SK-N-SH (cell line): Measurements from ENCODE around the gene DPYSL5. TPM values are rescaled to one million over a fixed set of nuclear protein-coding genes. Genes with fewer than 3 reads are reported as not detected.
A peak's percentile ranks its signal among the peaks of the same experiment; 100 is the strongest.

ENCODE experiments used
- CTCF ChIA-PET: fragments of 300-600, 350-600 bp; formaldehyde crosslinking; extraction: SDS; loops from one replicate; lab custom pipeline; 2021; lab: Yijun Ruan, JAX
- POLR2A ChIA-PET: fragments of 350-600 bp; sonication (Branson Sonifier 250); formaldehyde crosslinking; extraction: SDS; loops from one replicate; lab custom pipeline; 2020; ENCODE audit warnings: antibody characterized with exemption, inconsistent platforms; lab: Yijun Ruan, JAX
- DNase-seq: peaks from one replicate; pipeline ENCODE4 v3.0.0; 2012
- H2AFZ ChIP-seq: fragments of 200-600 bp; sonication (generic); 2 replicates; pipeline ENCODE4 v1.8.1; 2016; ENCODE audit warnings: antibody characterized with exemption, mild to moderate bottlenecking, low read depth
- H3F3A ChIP-seq: fragments of 200-600 bp; sonication (generic); replicated peaks from 2 replicates; pipeline ENCODE3; 2016; ENCODE audit warnings: antibody characterized with exemption, mild to moderate bottlenecking; ENCODE audit not compliant: insufficient read depth
- H3K27ac ChIP-seq, 2 experiments: fragments of 200-500 bp in 1 of 2; fragments of 200-600 bp in 1 of 2; sonication (Bioruptor generic) in 1 of 2; sonication (generic), shearing (Covaris generic) in 1 of 2; 2 replicates each; pipeline versions ENCODE4 v1.5.1 to v1.6.1; 2014 to 2016; ENCODE audit warnings: low read depth in 2 of 2, inconsistent platforms in 1 of 2, low read length in 1 of 2, mild to moderate bottlenecking in 1 of 2, mixed read lengths in 1 of 2
- H3K27me3 ChIP-seq: fragments of 200-600 bp; sonication (generic), shearing (Covaris generic); 2 replicates; pipeline ENCODE4 v1.6.1; 2016; ENCODE audit warnings: mixed run types; ENCODE audit not compliant: insufficient read depth
- H3K36me3 ChIP-seq, 2 experiments: fragments of 200-500 bp in 1 of 2; fragments of 200-600 bp in 1 of 2; sonication (Bioruptor generic) in 1 of 2; sonication (generic) in 1 of 2; replicated peaks in 1 of 2; 2 replicates each; pipeline versions ENCODE3 to v1.5.1; 2014 to 2016; ENCODE audit warnings: low read length in 1 of 2, mild to moderate bottlenecking in 1 of 2; ENCODE audit not compliant: insufficient read depth in 2 of 2, control insufficient read depth in 1 of 2
- H3K4me1 ChIP-seq, 2 experiments: fragments of 200-500 bp in 1 of 2; fragments of 200-600 bp in 1 of 2; sonication (Bioruptor generic) in 1 of 2; sonication (generic), shearing (Covaris generic) in 1 of 2; 2 replicates each; pipeline versions ENCODE4 v1.5.1 to v1.6.1; 2014 to 2016; ENCODE audit warnings: low read depth in 1 of 2, low read length in 1 of 2, mixed run types in 1 of 2; ENCODE audit not compliant: insufficient read depth in 2 of 2, control insufficient read depth in 1 of 2
- H3K4me2 ChIP-seq: fragments of 200-600 bp; sonication (generic), shearing (Covaris generic); 2 replicates; pipeline ENCODE4 v1.6.1; 2017; ENCODE audit warnings: mixed run types
- H3K4me3 ChIP-seq, 2 experiments: fragments of 200-500 bp in 1 of 2; fragments of 200-600 bp in 1 of 2; sonication (Bioruptor generic) in 1 of 2; sonication (generic), shearing (Covaris generic) in 1 of 2; 2 replicates each; pipeline versions ENCODE4 v1.5.1 to v1.8.1; 2014 to 2016; ENCODE audit warnings: low read depth in 2 of 2, inconsistent platforms in 1 of 2, low read length in 1 of 2, mild to moderate bottlenecking in 1 of 2, mixed read lengths in 1 of 2, moderate library complexity in 1 of 2
- H3K79me2 ChIP-seq: fragments of 200-600 bp; sonication (generic); 2 replicates; pipeline ENCODE4 v1.8.1; 2017; ENCODE audit warnings: mild to moderate bottlenecking; ENCODE audit not compliant: insufficient read depth
- H3K9ac ChIP-seq: fragments of 200-600 bp; sonication (generic); 2 replicates; pipeline ENCODE4 v1.6.1; 2017; ENCODE audit warnings: mixed run types
- H3K9me2 ChIP-seq: fragments of 200-600 bp; sonication (generic); 2 replicates; pipeline ENCODE4 v1.6.1; 2017; ENCODE audit warnings: mixed run types
- H3K9me3 ChIP-seq: fragments of 200-600 bp; sonication (generic); 2 replicates; pipeline ENCODE4 v1.6.1; 2017; ENCODE audit warnings: mixed run types, mild to moderate bottlenecking, moderate library complexity
- H4K20me1 ChIP-seq: fragments of 200-600 bp; sonication (generic); 2 replicates; pipeline ENCODE4 v1.6.1; 2017; ENCODE audit warnings: mild to moderate bottlenecking, mixed run types; ENCODE audit not compliant: insufficient read depth
- CHD2 ChIP-seq: fragments of 150-350 bp; IDR thresholded peaks from 2 replicates; pipeline ENCODE4 v1.6.1; 2018; ENCODE audit warnings: low read length; ENCODE audit not compliant: partially characterized antibody
- ELF1 ChIP-seq: IDR thresholded peaks from 2 replicates; pipeline ENCODE4 v1.4.0; 2012
- EZH2phosphoT487 ChIP-seq: fragments of 200-600 bp; sonication (generic); IDR thresholded peaks from 2 replicates; pipeline ENCODE4 v1.6.1; 2017; ENCODE audit warnings: low read depth, mixed run types, mild to moderate bottlenecking, antibody characterized with exemption, moderate library complexity, borderline replicate concordance
- FOSL2 ChIP-seq: IDR thresholded peaks from 2 replicates; pipeline ENCODE4 v1.4.0; 2012; ENCODE audit warnings: low read depth, mild to moderate bottlenecking, moderate library complexity, borderline replicate concordance
- FOXJ3 ChIP-seq: sonication (generic); formaldehyde crosslinking; IDR thresholded peaks from 2 replicates; pipeline ENCODE4 v1.5.1; 2020; ENCODE audit warnings: mild to moderate bottlenecking, missing genetic modification reagents
- FOXM1 ChIP-seq: IDR thresholded peaks from 2 replicates; pipeline ENCODE4 v1.4.0; 2012; ENCODE audit warnings: low read depth, mild to moderate bottlenecking
- GABPA ChIP-seq: IDR thresholded peaks from 2 replicates; pipeline ENCODE4 v1.4.0; 2012; ENCODE audit warnings: low read depth, mild to moderate bottlenecking
- MXI1 ChIP-seq: IDR thresholded peaks from 2 replicates; pipeline ENCODE4 v1.6.1; 2012; ENCODE audit warnings: mild to moderate bottlenecking, low read depth, low read length, improper control_type of control experiment
- POLR2AphosphoS5 ChIP-seq: IDR thresholded peaks from 2 replicates; pipeline ENCODE4 v1.6.1; 2012; ENCODE audit warnings: low read depth, low read length
- RCOR1 ChIP-seq: fragments of 150-350 bp; IDR thresholded peaks from 2 replicates; pipeline ENCODE4 v1.6.1; 2017; ENCODE audit warnings: antibody characterized with exemption, low read length
- RFX5 ChIP-seq: IDR thresholded peaks from 2 replicates; pipeline ENCODE4 v1.6.1; 2012; ENCODE audit warnings: mild to moderate bottlenecking, improper control_type of control experiment, low read length
- RXRA ChIP-seq: IDR thresholded peaks from 2 replicates; pipeline ENCODE4 v1.4.0; 2012; ENCODE audit warnings: low read depth, mild to moderate bottlenecking, borderline replicate concordance
- TEAD4 ChIP-seq: IDR thresholded peaks from 2 replicates; pipeline ENCODE4 v1.4.0; 2012; ENCODE audit warnings: mild to moderate bottlenecking, borderline replicate concordance; ENCODE audit not compliant: insufficient read depth
- YY1 ChIP-seq: IDR thresholded peaks from 2 replicates; pipeline ENCODE4 v1.4.0; 2012; ENCODE audit warnings: low read depth, mild to moderate bottlenecking
- WGBS: methylation state at CpG from one replicate; pipeline ENCODE4 v1.1.6; 2017; ENCODE audit warnings: low lambda C conversion rate; 5-methylcytosine and 5-hydroxymethylcytosine counted together
- polyA plus RNA-seq, 3 experiments: library from polyadenylated mRNA; depleted of rRNA; stranded (reverse); fragments of >200 nt; gene quantifications; 2 replicates each; pipeline ENCODE4 v1.2.3, GENCODE V29; 2012
- TF ChIP-seq, protein P1 (sequence below): IDR thresholded peaks from 2 replicates; pipeline ENCODE4 v1.4.0; 2012; ENCODE audit warnings: low read depth, borderline replicate concordance
- TF ChIP-seq, protein P2 (sequence below): IDR thresholded peaks from 2 replicates; pipeline ENCODE4; 2012
- TF ChIP-seq, protein P3 (sequence below): fragments of 150-350 bp; IDR thresholded peaks from 2 replicates; pipeline ENCODE4 v1.6.1; 2016; ENCODE audit warnings: mild to moderate bottlenecking, low read depth, low read length

Gene DPYSL5
- polyA plus RNA-seq, 1 of the 3 experiments (the other 2 are of a cell fraction) = 0.79 TPM

DNA sequence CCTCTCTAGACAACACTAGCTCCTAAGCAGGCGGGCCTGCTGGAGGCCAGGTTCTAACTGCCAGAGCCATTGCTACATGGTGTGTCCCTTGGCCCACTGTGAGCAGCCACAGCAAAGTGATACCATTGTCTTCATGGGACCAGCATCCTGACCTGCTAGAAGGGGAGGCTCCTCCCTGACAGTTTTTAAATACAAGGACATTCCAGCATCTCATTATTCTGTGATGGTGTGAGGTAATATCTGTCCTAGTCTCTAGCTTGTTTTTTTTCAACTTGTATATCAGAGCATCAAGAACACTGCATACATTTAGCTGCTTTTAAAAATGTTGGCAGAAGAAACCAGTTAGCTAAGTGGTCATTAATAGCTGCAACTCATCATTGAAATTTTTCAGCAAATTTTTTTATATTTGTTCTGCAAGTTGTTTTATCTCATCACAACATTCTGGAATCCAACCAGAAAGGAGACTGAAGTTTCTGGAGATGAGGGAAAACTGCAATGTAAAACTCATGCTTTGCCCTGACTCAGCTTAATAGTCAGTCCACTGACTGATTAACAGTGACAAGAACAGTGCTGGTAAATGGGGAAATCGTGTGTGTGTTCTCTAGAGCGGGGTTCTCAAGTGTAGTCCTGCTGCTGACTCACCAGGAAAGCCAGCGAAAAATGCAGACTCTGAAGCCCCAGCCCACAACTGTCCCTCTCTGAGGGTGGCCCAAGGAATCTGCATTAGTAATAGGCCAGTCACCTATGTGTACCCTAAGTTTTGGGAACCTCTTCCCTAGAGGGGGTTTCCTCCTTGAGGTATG is 140.3 kb downstream of the DPYSL5 start (continued):
- TF ChIP-seq, protein P1, sequence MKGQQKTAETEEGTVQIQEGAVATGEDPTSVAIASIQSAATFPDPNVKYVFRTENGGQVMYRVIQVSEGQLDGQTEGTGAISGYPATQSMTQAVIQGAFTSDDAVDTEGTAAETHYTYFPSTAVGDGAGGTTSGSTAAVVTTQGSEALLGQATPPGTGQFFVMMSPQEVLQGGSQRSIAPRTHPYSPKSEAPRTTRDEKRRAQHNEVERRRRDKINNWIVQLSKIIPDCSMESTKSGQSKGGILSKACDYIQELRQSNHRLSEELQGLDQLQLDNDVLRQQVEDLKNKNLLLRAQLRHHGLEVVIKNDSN = peak; percentile 45; the same call in 1 of the 2 replicates
- peak; percentile 38; the same call in 1 of the 2 replicates for TF ChIP-seq RXRA
- TF ChIP-seq EZH2phosphoT487 = no peak
- no peak for TF ChIP-seq MXI1

DNA sequence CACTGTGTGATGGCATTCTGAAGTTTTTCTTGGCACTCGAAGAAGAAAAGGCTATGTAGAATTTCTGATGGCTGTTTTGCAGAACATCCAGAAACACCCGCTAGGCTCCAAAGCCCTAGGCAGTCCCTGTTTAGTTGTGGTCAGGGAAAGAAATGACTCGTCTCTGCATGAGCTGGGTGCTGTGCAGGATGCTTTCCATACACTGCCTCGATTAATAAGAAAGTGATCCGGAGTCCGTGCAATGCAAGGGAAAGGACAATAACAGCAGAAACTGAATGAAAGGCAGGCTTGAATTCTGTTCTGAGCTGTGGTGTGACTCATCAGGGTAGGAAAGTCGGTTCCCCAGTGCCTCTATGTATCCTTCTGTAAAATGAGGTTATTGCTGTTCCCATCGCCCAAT is 141.2 kb downstream of the DPYSL5 start:
- no peak overlapping the region for H2AFZ ChIP-seq
- ChIA-PET POLR2A (no interaction called here), CTCF (interaction anchor here (1.2 to 25.8 kb wide), 4 partner anchors 27 to 143 kb away, joined by 4 to 257 read pairs (median 9); no protein-coding TSS in a partner anchor)
- no peaks in the 10 kb centered on the region for H3K79me2 ChIP-seq
- H4K20me1 ChIP-seq = peaks cover 16% of the 10 kb centered on the region
- H3K27me3 ChIP-seq = no peaks in the 10 kb centered on the region
- H3K4me2 ChIP-seq = peak overlapping the region; percentile 60
- H3K4me3 ChIP-seq = peak overlapping the region in 1 of 2 experiments; percentile 15; a peak in 1 of 4 replicates
- H3K9me2 ChIP-seq = no peaks in the 10 kb centered on the region
- H3K9me3 ChIP-seq = no peaks in the 10 kb centered on the region
- DNase-seq = no peak
- no peak for TF ChIP-seq POLR2AphosphoS5
- TF ChIP-seq, protein P2, sequence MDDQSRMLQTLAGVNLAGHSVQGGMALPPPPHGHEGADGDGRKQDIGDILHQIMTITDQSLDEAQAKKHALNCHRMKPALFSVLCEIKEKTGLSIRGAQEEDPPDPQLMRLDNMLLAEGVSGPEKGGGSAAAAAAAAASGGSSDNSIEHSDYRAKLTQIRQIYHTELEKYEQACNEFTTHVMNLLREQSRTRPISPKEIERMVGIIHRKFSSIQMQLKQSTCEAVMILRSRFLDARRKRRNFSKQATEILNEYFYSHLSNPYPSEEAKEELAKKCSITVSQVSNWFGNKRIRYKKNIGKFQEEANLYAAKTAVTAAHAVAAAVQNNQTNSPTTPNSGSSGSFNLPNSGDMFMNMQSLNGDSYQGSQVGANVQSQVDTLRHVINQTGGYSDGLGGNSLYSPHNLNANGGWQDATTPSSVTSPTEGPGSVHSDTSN = peak; percentile 22; the same call in 1 of the 2 replicates
- peak overlapping the region in 1 of 2 experiments; percentile 72; a peak in 2 of 4 replicates for H3K27ac ChIP-seq
- H3K36me3 ChIP-seq = no peaks in the 10 kb centered on the region
- peaks cover 24% of the 10 kb centered on the region for H3F3A ChIP-seq
- H3K9ac ChIP-seq = no peak overlapping the region
- WGBS = 43% methylated on average over 8 of the region's 8 CpGs
- H3K4me1 ChIP-seq = peaks cover 0 to 17% of the 10 kb centered on the region in 2 experiments; a peak in 3 of 4 replicates

DNA sequence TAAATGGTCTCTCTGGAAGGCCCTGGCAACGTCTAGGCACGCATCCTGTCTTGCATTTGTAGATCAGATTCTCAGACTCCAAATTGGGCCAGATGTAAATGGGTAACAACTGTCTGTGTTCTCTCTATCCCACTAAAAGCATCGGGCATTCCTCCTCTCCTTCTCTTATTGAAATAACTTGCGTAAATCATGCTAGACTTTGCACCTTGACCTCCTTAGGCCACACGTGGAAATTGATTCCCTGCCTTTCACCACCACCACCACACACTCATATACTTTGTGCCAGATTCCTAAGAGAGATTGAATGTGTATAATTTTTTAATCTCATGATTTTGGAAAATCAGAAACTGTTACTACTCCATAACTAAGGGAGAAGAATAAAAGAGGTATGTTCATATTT is 143.8 kb downstream of the DPYSL5 start:
- TF ChIP-seq FOXM1 (no peak), FOSL2 (no peak), ELF1 (no peak), CHD2 (no peak), RXRA (no peak), FOXJ3 (no peak), YY1 (no peak), TEAD4 (no peak), RFX5 (no peak), RCOR1 (no peak), GABPA (no peak)
- TF ChIP-seq, protein P2 = no peak
- TF ChIP-seq, protein P3, sequence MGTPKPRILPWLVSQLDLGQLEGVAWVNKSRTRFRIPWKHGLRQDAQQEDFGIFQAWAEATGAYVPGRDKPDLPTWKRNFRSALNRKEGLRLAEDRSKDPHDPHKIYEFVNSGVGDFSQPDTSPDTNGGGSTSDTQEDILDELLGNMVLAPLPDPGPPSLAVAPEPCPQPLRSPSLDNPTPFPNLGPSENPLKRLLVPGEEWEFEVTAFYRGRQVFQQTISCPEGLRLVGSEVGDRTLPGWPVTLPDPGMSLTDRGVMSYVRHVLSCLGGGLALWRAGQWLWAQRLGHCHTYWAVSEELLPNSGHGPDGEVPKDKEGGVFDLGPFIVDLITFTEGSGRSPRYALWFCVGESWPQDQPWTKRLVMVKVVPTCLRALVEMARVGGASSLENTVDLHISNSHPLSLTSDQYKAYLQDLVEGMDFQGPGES = no peak
- CTCF ChIA-PET = interaction anchor here (1.4 to 25.8 kb wide), 2 partner anchors 9 to 29 kb away, joined by 5 to 257 read pairs; no protein-coding TSS in a partner anchor
- Histone ChIP-seq H2AFZ (no peak overlapping the region), H4K20me1 (peaks cover 16% of the 10 kb centered on the region), H3K4me1 (peaks cover 0 to 17% of the 10 kb centered on the region in 2 experiments; a peak in 3 of 4 replicates), H3K4me3 (no peak overlapping the region), H3K9me3 (no peaks in the 10 kb centered on the region), H3K9me2 (no peaks in the 10 kb centered on the region), H3K36me3 (no peaks in the 10 kb centered on the region), H3K27ac (no peak overlapping the region), H3K4me2 (no peak overlapping the region), H3K9ac (no peak overlapping the region), H3K27me3 (no peaks in the 10 kb centered on the region), H3F3A (peaks cover 24% of the 10 kb centered on the region), H3K79me2 (no peaks in the 10 kb centered on the region)
- WGBS = 79% methylated on average over 5 of the region's 5 CpGs
- no peak for DNase-seq
- POLR2A ChIA-PET = no interaction called here
